Measurements from ENCODE around the gene PAGR1.
"Not testable (repeated sequence)": the region's sequence is repeated elsewhere in the genome, so short reads cannot be mapped to it uniquely, and the experiment has no call there.

PAGR1 gene

GRCh38 chr16:29815793-29816693 lies at the start of gene PAGR1:
TSS of gene PAGR1 (plus strand) at chr16:29816152. CDS start at chr16:29816526, 374 bp downstream.
- intact Hi-C loops (cut with DNase I; ENCODE audit: low total_unique reads) = loop anchor here (10.0 kb wide), 1 partner anchor 179 kb away; the partner anchor contains the start of genes HIRIP3 and INO80E

GRCh38 chr16:29766571-29766970 lies 49.4 kb upstream of the PAGR1 start:
- Histone ChIP-seq H3K9me3 (no peaks in the 10 kb centered on the region), H3K36me3 (no peaks in the 10 kb centered on the region), H3K4me3 (no peak overlapping the region), H3K27me3 (peaks cover 0 to 17% of the 10 kb centered on the region in 2 donors), H3K4me1 (no peaks in the 10 kb centered on the region), H3K27ac (no peak overlapping the region)
- TF ChIP-seq CTCF (IDR thresholded peaks at IDR 0.05) = no peak
- no peak for DNase-seq
- intact Hi-C loops (cut with DNase I; ENCODE audit: low total_unique reads) = no loop called here

More at GRCh38 chr16:29815793-29816693, at the start of gene PAGR1:
- Histone ChIP-seq H3K4me3 (peak within 1 kb of the TSS; percentile 63 to 79), H3K27me3 (no peaks in the 10 kb centered on the region), H3K27ac (peak within 1 kb of the TSS; percentile 90 to 97), H3K4me1 (peaks cover 2 to 64% (median 49%) of the 10 kb centered on the region in 4 donors), H3K36me3 (peaks cover 5 to 22% (median 9%) of the 10 kb centered on the region in 3 donors), H3K9me3 (no peaks in the 10 kb centered on the region)
- peak; percentile 84 to 92 for TF ChIP-seq CTCF (IDR thresholded peaks at IDR 0.05)
- peak; percentile 98 to 99 for DNase-seq

- Histone ChIP-seq H3K27ac (no peak overlapping the region), H3K4me3 (no peak overlapping the region), H3K4me1 (no peaks in the 10 kb centered on the region), H3K27me3 (peaks cover 0 to 17% of the 10 kb centered on the region in 2 donors), H3K36me3 (no peaks in the 10 kb centered on the region), H3K9me3 (no peaks in the 10 kb centered on the region)
- intact Hi-C loops (cut with DNase I; ENCODE audit: low total_unique reads) = no loop called here
- no peak for DNase-seq
- TF ChIP-seq CTCF (IDR thresholded peaks at IDR 0.05) = no peak
Measured at GRCh38 chr16:29767062-29767461, 48.9 kb upstream of the PAGR1 start.

- intact Hi-C loops (cut with DNase I; ENCODE audit: low total_unique reads) = no loop called here
- no peak for TF ChIP-seq CTCF (IDR thresholded peaks at IDR 0.05)
- H3K36me3 ChIP-seq = no peaks in the 10 kb centered on the region
- H3K4me3 ChIP-seq = no peak overlapping the region
- DNase-seq = no peak
- H3K9me3 ChIP-seq = no peaks in the 10 kb centered on the region
- H3K27me3 ChIP-seq = peaks cover 0 to 14% of the 10 kb centered on the region in 2 donors
- no peaks in the 10 kb centered on the region for H3K4me1 ChIP-seq
- no peak overlapping the region for H3K27ac ChIP-seq
Measured at GRCh38 chr16:29769507-29769906, 46.4 kb upstream of the PAGR1 start.

GRCh38 chr16:29770250-29770929 lies 45.6 kb upstream of the PAGR1 start:
- Histone ChIP-seq H3K4me3 (no peak overlapping the region), H3K9me3 (no peaks in the 10 kb centered on the region), H3K27ac (no peak overlapping the region), H3K4me1 (no peaks in the 10 kb centered on the region), H3K27me3 (peaks cover 0 to 11% of the 10 kb centered on the region in 2 donors), H3K36me3 (no peaks in the 10 kb centered on the region)
- intact Hi-C loops (cut with DNase I; ENCODE audit: low total_unique reads) = no loop called here
- no peak for TF ChIP-seq CTCF (IDR thresholded peaks at IDR 0.05)
- no peak for DNase-seq

GRCh38 chr16:29772330-29772729 lies 43.6 kb upstream of the PAGR1 start:
- H3K36me3 ChIP-seq; H3K4me1 ChIP-seq; intact Hi-C loops (cut with DNase I; ENCODE audit: low total_unique reads); H3K27ac ChIP-seq; H3K4me3 ChIP-seq; H3K27me3 ChIP-seq; H3K9me3 ChIP-seq; DNase-seq: not testable (repeated sequence)

Measured in tibial artery (tissue), 4 donors.